ES-I3 (cell line): ENCODE measurements around the gene ANKRD53.
A peak's percentile ranks its signal among the peaks of the same experiment; 100 is the strongest.
"Not testable (repeated sequence)": the region's sequence is repeated elsewhere in the genome, so short reads cannot be mapped to it uniquely, and the experiment has no call there.

Source experiments
- H3K36me3 ChIP-seq: 2 replicates; pipeline ENCODE4 v1.6.1; 2013; ENCODE audit warnings: mild to moderate bottlenecking, low read length, control low read depth, moderate library complexity; ENCODE audit not compliant: insufficient read depth
- H3K4me1 ChIP-seq: 2 replicates; pipeline ENCODE4 v1.6.1; 2013; ENCODE audit warnings: mild to moderate bottlenecking, control low read depth, low read length; ENCODE audit not compliant: insufficient read depth
- H3K9ac ChIP-seq: 2 replicates; pipeline ENCODE4 v1.6.1; 2013; ENCODE audit warnings: low read depth, mild to moderate bottlenecking, low read length, moderate library complexity
- H3K9me3 ChIP-seq: 2 replicates; pipeline ENCODE4 v1.6.1; 2013; ENCODE audit warnings: mild to moderate bottlenecking, low read length, moderate library complexity; ENCODE audit not compliant: control insufficient read depth, insufficient read depth

The ANKRD53 gene

GRCh38 chr2:70999362-70999761 lies 20.9 kb downstream of the ANKRD53 start:
- Histone ChIP-seq H3K9me3 (no peaks in the 10 kb centered on the region), H3K9ac (no peak overlapping the region), H3K4me1 (peaks cover 8% of the 10 kb centered on the region; the same call in 1 of the 2 replicates), H3K36me3 (no peaks in the 10 kb centered on the region)

- not testable (repeated sequence) for H3K9me3 ChIP-seq, H3K4me1 ChIP-seq, H3K9ac ChIP-seq, H3K36me3 ChIP-seq
These were observed 21.5 kb downstream of the ANKRD53 start for GRCh38 chr2:70999931-71000330.

- H3K4me1 ChIP-seq = peaks cover 8% of the 10 kb centered on the region; the same call in 1 of the 2 replicates
- H3K9ac ChIP-seq = peak overlapping the region; percentile 21; the same call in 1 of the 2 replicates
- no peaks in the 10 kb centered on the region for H3K36me3 ChIP-seq
- H3K9me3 ChIP-seq = no peaks in the 10 kb centered on the region
These were observed 22.6 kb downstream of the ANKRD53 start for GRCh38 chr2:71000780-71001591.

- Histone ChIP-seq H3K9ac (no peak overlapping the region), H3K4me1 (peaks cover 8% of the 10 kb centered on the region; the same call in 1 of the 2 replicates), H3K36me3 (no peaks in the 10 kb centered on the region), H3K9me3 (no peaks in the 10 kb centered on the region)
These were observed 23.1 kb downstream of the ANKRD53 start for GRCh38 chr2:71001592-71001927.

- Histone ChIP-seq H3K9ac (0 out of 2 replicates have a peak overlapping the region, but pooled peaks have one; percentile 9), H3K36me3 (no peaks in the 10 kb centered on the region)
These were observed 23.6 kb downstream of the ANKRD53 start for GRCh38 chr2:71001981-71002570.

GRCh38 chr2:71003396-71003795 lies 25.0 kb downstream of the ANKRD53 start:
- Histone ChIP-seq H3K4me1 (peaks cover 8% of the 10 kb centered on the region; the same call in 1 of the 2 replicates), H3K9me3 (no peaks in the 10 kb centered on the region), H3K9ac (no peak overlapping the region), H3K36me3 (no peaks in the 10 kb centered on the region)

More at GRCh38 chr2:71001981-71002570, 23.6 kb downstream of the ANKRD53 start:
- Histone ChIP-seq H3K4me1 (peaks cover 8% of the 10 kb centered on the region; the same call in 1 of the 2 replicates), H3K9me3 (no peaks in the 10 kb centered on the region)

GRCh38 chr2:71003966-71004755 lies 25.7 kb downstream of the ANKRD53 start:
- no peaks in the 10 kb centered on the region for H3K36me3 ChIP-seq
- no peaks in the 10 kb centered on the region for H3K9me3 ChIP-seq
- no peak overlapping the region for H3K9ac ChIP-seq
- H3K4me1 ChIP-seq = peaks cover 8% of the 10 kb centered on the region; the same call in 1 of the 2 replicates

GRCh38 chr2:71004857-71005256 lies 26.4 kb downstream of the ANKRD53 start:
- H3K9me3 ChIP-seq = no peaks in the 10 kb centered on the region
- peaks cover 8% of the 10 kb centered on the region; the same call in 1 of the 2 replicates for H3K4me1 ChIP-seq
- no peaks in the 10 kb centered on the region for H3K36me3 ChIP-seq
- H3K9ac ChIP-seq = no peak overlapping the region

- Histone ChIP-seq H3K9me3 (no peaks in the 10 kb centered on the region), H3K9ac (no peak overlapping the region), H3K36me3 (no peaks in the 10 kb centered on the region), H3K4me1 (peaks cover 8% of the 10 kb centered on the region; the same call in 1 of the 2 replicates)
These were observed 27.1 kb downstream of the ANKRD53 start for GRCh38 chr2:71005271-71006202.

- peaks cover 6% of the 10 kb centered on the region; the same call in 1 of the 2 replicates for H3K4me1 ChIP-seq
- no peak overlapping the region for H3K9ac ChIP-seq
- no peaks in the 10 kb centered on the region for H3K36me3 ChIP-seq
- no peaks in the 10 kb centered on the region for H3K9me3 ChIP-seq
These were observed 27.9 kb downstream of the ANKRD53 start for GRCh38 chr2:71006323-71006722.

GRCh38 chr2:71006955-71007799 lies 28.7 kb downstream of the ANKRD53 start:
- no peak overlapping the region for H3K9ac ChIP-seq
- H3K9me3 ChIP-seq = no peaks in the 10 kb centered on the region
- no peaks in the 10 kb centered on the region for H3K4me1 ChIP-seq
- no peaks in the 10 kb centered on the region for H3K36me3 ChIP-seq

GRCh38 chr2:71008342-71008741 lies 29.9 kb downstream of the ANKRD53 start:
- Histone ChIP-seq H3K36me3 (no peaks in the 10 kb centered on the region), H3K9ac (no peak overlapping the region), H3K4me1 (no peaks in the 10 kb centered on the region), H3K9me3 (no peaks in the 10 kb centered on the region)

- H3K9me3 ChIP-seq, H3K9ac ChIP-seq, H3K36me3 ChIP-seq, H3K4me1 ChIP-seq: not testable (repeated sequence)
These were observed 33.4 kb downstream of the ANKRD53 start for GRCh38 chr2:71011786-71012185.
